GM12892 (cell line): ENCODE data around the gene RPP30.

ENCODE experiments used
- DNase-seq: peaks from one replicate; pipeline ENCODE4 v3.0.0; 2011; ENCODE audit not compliant: insufficient read length
- FAIRE-seq: peaks from 2 replicates; lab custom pipeline; 2011; peaks lifted over from hg19 to GRCh38; lab: Jason Lieb, UNC
- POLR2A ChIP-seq: IDR thresholded peaks from 2 replicates; pipeline ENCODE4 v1.6.1; 2011; ENCODE audit warnings: low read depth, low read length, control low read depth
- POLR2AphosphoS5 ChIP-seq: IDR thresholded peaks from 2 replicates; pipeline ENCODE4 v1.6.1; 2011; ENCODE audit warnings: low read depth, low read length, control low read depth
- TAF1 ChIP-seq: IDR thresholded peaks from 2 replicates; pipeline ENCODE4 v1.6.1; 2011; ENCODE audit warnings: low read depth, mild to moderate bottlenecking, control low read depth, low read length, borderline replicate concordance

RPP30 gene

DNA sequence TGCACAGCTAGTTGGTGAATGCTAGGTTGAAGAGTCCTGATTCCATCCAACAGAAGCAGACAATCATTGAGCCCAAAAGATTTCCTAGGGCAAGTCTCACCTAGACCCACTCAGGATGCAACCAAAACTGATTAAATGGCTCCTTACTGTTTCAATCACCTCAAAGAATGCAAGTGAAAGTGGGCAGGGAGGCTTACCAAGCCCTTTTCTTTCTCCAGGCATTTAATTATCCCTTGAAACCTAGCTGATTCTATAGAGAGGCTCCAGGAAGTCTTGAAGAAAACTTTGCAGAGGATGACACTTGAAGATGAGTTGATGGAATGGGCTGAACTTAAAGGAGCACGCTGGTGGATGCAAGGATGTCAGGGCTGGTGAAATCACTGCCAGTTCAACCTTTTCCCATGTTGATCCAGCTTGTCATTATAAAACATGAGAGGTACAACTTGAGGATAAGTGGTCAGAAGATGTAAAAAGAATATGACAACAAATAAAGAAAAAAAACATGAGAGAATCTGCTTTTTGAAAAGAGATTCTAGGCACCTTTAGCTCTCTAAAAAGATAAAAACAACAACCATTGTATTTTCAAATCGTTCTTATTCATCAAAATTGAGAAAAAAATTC, 51.4 kb downstream of the RPP30 start:
- no peak for FAIRE-seq
- TF ChIP-seq POLR2A (no peak), TAF1 (no peak), POLR2AphosphoS5 (no peak)
- DNase-seq: no peak

GRCh38 chr10:90924552-90924951, 52.8 kb downstream of the RPP30 start:
- FAIRE-seq: no peak
- DNase-seq: no peak
- TF ChIP-seq TAF1 (no peak), POLR2A (no peak), POLR2AphosphoS5 (no peak)

- FAIRE-seq: no peak
- TF ChIP-seq TAF1: no peak
- no peak for TF ChIP-seq POLR2A
- TF ChIP-seq POLR2AphosphoS5: no peak
- DNase-seq: no peak
Observed at GRCh38 chr10:90925079-90926029, 53.6 kb downstream of the RPP30 start.

DNA sequence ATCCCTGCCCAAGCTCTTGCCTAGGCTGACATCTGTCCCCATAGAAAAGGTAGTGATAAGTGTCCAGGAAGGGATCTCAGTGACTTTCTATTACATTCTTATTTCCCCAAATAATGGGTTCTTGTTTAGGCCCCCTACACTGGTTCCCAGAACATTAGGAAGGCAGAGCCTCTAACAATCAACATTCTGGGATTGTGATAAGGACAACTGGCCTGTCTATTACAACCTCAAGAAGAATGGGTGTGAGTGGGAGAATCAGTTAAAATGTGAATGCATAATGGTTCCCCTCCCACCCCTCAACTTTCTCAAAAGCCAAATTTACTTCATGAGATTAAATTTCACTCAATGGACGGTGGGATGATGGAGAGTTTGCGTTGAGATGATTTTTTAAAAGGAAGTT, 55.5 kb downstream of the RPP30 start:
- DNase-seq (no peak), FAIRE-seq (no peak)

DNA sequence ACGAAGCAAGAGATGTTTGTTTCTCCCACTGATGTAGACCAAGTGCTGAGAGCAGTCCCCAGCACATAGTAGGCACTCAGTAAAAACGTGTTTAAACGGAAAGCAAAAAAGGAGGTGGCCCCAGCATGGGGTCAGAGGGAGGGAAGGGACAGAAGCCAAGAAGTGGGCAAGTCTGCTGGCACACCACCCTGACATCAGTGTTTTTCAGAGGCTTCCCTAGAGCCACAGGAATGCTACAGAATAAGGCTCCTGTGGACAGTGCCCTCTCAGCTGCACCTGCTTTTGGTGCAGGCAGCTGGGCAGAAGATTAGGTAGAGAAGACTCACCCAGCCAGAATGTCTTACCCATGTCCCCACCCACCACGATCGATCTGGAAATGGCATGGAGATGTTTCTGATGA, 57.4 kb downstream of the RPP30 start:
- TF ChIP-seq TAF1 (no peak), POLR2A (no peak), POLR2AphosphoS5 (no peak)
- FAIRE-seq (no peak), DNase-seq (no peak)

More for the DNA sequence above, 55.5 kb downstream of the RPP30 start:
- TF ChIP-seq TAF1: no peak
- TF ChIP-seq POLR2A: no peak
- TF ChIP-seq POLR2AphosphoS5: no peak

GRCh38 chr10:90930070-90930837, 58.5 kb downstream of the RPP30 start:
- FAIRE-seq (no peak), DNase-seq (no peak)
- no peak for TF ChIP-seq POLR2AphosphoS5
- no peak for TF ChIP-seq POLR2A
- no peak for TF ChIP-seq TAF1

DNA sequence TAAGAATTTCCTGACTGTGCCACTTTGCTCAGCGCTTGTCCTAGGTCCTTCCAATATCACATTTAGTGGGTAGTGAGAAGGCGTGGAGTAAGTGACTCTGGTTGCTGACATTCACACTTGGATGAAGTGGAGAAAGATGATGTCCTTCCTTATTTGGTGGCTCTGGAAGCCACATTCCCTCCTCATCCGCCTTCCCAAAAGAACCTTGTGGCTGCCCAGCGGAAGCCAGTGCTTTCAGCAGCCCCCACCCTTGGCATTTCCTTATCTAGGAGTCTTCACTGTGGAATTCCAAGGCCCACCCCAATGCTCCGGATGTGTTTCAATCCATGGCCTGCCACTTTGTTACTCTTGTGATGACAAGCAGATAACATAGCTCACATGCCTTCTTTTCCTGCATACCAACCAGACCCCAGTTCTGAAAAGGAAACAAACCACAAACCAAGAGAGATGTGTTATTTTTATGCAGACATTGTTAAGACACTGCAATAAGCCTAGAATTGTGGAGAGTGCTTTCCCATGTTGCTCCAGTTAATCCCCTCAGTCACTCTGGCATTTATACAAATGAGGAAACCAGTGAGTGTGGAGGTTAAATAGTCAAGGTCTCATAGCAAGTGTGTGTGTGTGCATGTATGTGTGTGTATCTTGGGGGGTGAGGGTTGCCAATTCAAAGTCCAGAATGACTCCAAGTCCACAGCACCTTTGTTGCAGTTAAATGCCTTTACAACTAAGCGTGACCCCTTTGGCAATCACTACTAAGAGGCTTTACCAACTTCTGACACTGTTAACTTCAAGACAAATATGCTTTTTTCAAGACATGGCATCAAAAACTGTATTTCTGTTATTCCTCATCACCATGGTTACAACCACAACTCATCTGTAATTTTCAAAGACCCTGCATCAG, 59.4 kb downstream of the RPP30 start:
- no peak for FAIRE-seq
- no peak for TF ChIP-seq TAF1
- no peak for TF ChIP-seq POLR2AphosphoS5
- no peak for TF ChIP-seq POLR2A
- no peak for DNase-seq

- TF ChIP-seq POLR2A (no peak), POLR2AphosphoS5 (no peak), TAF1 (no peak)
- DNase-seq (no peak), FAIRE-seq (no peak)
Observed at GRCh38 chr10:90935581-90936275, 64.0 kb downstream of the RPP30 start.

DNA sequence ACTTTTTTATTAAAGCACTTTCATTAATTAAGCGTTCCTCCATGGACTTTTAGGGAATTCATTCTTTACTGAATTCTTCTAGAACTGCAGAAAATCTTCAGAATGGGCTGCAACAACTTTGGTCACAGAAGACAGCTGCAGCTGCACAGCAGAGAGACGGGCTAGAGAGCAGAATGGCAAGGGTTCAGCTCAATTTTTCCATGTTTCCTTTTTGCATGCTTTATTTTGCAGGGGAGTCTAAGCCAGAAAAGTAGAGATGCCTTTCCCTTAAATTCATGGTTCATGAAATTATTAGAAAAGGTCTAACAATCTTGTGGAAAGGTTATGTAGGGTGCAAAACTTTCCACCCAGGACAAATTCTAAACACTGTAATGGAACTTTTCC, 64.5 kb downstream of the RPP30 start:
- no peak for TF ChIP-seq POLR2A
- TF ChIP-seq POLR2AphosphoS5: no peak
- no peak for TF ChIP-seq TAF1
- no peak for DNase-seq

More for the DNA sequence above, 64.5 kb downstream of the RPP30 start:
- no peak for FAIRE-seq
